Measurements from ENCODE around the gene BNC2.

BNC2 gene

DNA sequence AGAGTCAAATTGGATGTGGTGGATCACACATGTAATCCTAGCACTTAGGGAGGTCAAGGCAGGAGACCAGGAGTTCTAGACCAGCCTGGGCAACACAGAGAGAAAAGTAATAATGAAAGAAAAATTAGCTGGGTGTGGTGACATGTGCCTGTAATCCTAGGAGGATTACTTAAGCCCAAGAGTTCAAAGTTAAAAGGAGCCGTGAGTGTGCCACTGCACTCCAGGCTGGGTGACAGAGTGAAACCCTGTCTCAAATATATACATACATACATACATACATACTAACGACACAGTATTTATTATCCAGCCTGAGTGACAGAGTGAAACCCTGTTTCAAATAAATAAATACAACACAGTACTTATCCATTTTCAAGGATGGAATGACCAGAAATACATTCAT is 180.3 kb downstream of the BNC2 start:
- 95% methylated on average over 2 of the region's 2 CpGs for WGBS
- H3K4me1 ChIP-seq (ENCODE audit: insufficient read depth, low read length) = peaks cover 47% of the 10 kb centered on the region
- H3K4me3 ChIP-seq (ENCODE audit: low read length) = no peak overlapping the region
- H3K9ac ChIP-seq (ENCODE audit: low read depth, low read length) = no peak overlapping the region
- no peaks in the 10 kb centered on the region for H3K9me3 ChIP-seq (ENCODE audit: insufficient read depth, low read depth, low read length)
- H3K27ac ChIP-seq (ENCODE audit: low read depth, low read length) = no peak overlapping the region
- H3K36me3 ChIP-seq (ENCODE audit: insufficient read depth, low read length) = no peaks in the 10 kb centered on the region
- H3K27me3 ChIP-seq (ENCODE audit: insufficient read depth, low read length) = no peaks in the 10 kb centered on the region

DNA sequence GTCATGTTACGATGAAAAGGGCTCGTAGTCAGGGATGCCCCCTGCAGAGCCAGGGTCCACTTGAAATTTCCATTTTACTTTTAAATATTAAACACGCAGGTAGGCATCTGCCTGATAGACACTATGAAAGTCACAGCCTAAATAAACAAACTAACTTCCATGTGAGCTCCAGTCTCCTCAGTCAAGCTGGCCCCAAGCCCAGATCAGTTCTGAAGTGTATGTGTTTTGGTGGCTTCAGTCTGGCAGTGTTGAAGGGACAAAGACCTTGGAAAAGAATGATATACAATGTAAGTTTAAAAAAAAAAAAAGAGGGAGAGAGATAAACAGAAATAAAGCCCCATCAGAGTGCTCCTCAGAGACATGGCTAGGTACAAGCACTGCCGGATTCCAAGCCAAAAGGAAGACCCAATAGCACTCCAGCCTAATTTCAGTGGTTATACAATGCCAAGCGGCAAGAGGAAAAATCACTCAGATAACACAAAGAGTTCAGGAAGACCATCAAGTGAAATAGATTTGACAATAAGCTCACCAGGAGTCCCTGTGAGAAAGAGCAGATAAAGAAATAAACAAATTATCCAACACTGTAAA is 181.0 kb downstream of the BNC2 start:
- Histone ChIP-seq H3K9ac (ENCODE audit: low read depth, low read length) (no peak overlapping the region), H3K4me1 (ENCODE audit: insufficient read depth, low read length) (peaks cover 42% of the 10 kb centered on the region), H3K36me3 (ENCODE audit: insufficient read depth, low read length) (no peaks in the 10 kb centered on the region), H3K9me3 (ENCODE audit: insufficient read depth, low read depth, low read length) (no peaks in the 10 kb centered on the region), H3K27me3 (ENCODE audit: insufficient read depth, low read length) (no peaks in the 10 kb centered on the region), H3K27ac (ENCODE audit: low read depth, low read length) (no peak overlapping the region), H3K4me3 (ENCODE audit: low read length) (no peak overlapping the region)
- WGBS = 68% methylated on average over 5 of the region's 5 CpGs

DNA sequence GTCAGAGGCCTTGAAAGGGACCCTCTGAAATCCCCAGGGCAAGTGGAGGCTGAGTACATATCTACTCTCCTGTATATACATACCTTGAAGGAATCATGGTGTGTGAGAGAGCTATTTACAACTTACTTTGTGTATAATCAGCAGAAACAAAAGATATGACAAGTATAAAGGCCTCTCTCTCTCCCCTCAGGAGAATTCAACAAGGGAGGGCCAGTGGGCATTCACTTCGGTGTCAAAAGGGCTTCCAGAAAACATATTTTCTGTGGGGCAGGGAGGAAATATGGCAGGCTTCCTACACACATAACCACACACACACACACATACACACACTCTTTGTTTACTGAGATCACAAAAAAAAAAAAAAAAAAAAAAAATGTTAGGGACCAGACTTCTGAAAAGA is 181.7 kb downstream of the BNC2 start:
- H3K27me3 ChIP-seq (ENCODE audit: insufficient read depth, low read length) = no peaks in the 10 kb centered on the region
- H3K4me3 ChIP-seq (ENCODE audit: low read length) = no peak overlapping the region
- H3K27ac ChIP-seq (ENCODE audit: low read depth, low read length) = no peak overlapping the region
- H3K36me3 ChIP-seq (ENCODE audit: insufficient read depth, low read length) = no peaks in the 10 kb centered on the region
- no peaks in the 10 kb centered on the region for H3K9me3 ChIP-seq (ENCODE audit: insufficient read depth, low read depth, low read length)
- no peak overlapping the region for H3K9ac ChIP-seq (ENCODE audit: low read depth, low read length)
- H3K4me1 ChIP-seq (ENCODE audit: insufficient read depth, low read length) = peaks cover 36% of the 10 kb centered on the region
- WGBS = 60% methylated on average over 1 of the region's 1 CpG

DNA sequence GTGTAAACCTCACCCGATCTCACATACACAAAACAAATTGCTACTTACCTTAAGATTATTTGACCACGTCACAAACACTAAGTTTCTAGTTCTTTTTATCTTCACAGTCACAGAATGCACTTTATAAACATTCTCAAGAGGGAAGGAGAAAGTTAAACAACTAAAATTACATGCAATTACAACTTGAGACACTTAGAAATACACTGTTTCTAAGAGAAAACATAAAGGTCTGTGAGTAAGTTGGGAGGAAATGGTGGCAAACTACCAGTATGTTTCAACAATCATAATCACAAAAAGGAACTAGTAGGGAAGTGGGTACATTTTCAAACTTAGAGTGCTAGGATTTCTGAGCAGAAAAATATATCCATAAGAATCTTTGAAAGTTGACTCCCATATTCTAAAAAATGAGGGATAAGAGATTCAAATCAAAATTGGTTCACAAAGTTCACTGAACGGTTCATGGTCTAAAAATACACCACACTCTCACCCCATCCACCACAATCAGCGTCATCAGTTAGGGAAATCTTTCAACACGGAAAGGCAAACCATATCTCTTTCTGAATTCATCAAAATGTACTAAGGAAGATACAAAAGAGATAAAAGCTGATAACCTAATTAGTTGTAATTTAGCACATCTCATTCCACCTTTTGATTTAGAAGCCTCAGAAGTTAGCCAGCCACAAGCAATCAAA is 182.6 kb downstream of the BNC2 start:
- WGBS = 93% methylated on average over 5 of the region's 5 CpGs
- Histone ChIP-seq H3K9me3 (ENCODE audit: insufficient read depth, low read depth, low read length) (no peaks in the 10 kb centered on the region), H3K9ac (ENCODE audit: low read depth, low read length) (no peak overlapping the region), H3K27me3 (ENCODE audit: insufficient read depth, low read length) (no peaks in the 10 kb centered on the region), H3K4me1 (ENCODE audit: insufficient read depth, low read length) (peaks cover 34% of the 10 kb centered on the region), H3K36me3 (ENCODE audit: insufficient read depth, low read length) (no peaks in the 10 kb centered on the region), H3K4me3 (ENCODE audit: low read length) (no peak overlapping the region), H3K27ac (ENCODE audit: low read depth, low read length) (no peak overlapping the region)

DNA sequence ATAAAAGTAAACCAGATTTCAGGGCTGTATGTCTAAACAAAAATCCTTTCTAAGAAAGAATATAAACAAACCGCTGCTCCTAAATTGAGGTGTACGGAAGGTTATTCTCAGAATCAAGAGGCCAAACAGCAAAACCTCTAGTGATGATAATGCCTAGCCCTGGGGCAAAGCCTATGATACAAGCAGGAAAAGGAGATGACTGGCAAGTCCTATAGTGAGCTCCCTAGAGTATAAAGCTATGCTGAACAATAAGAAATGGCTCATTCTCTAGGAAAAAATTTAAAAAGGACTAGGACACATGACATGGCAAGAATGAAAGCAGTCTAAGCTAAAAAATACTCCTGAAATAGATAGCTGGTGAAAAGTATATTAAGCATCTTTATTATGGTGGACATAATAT is 187.1 kb downstream of the BNC2 start:
- Histone ChIP-seq H3K36me3 (ENCODE audit: insufficient read depth, low read length) (no peaks in the 10 kb centered on the region), H3K9ac (ENCODE audit: low read depth, low read length) (no peak overlapping the region), H3K27ac (ENCODE audit: low read depth, low read length) (no peak overlapping the region), H3K27me3 (ENCODE audit: insufficient read depth, low read length) (no peaks in the 10 kb centered on the region), H3K4me1 (ENCODE audit: insufficient read depth, low read length) (peaks cover 44% of the 10 kb centered on the region), H3K9me3 (ENCODE audit: insufficient read depth, low read depth, low read length) (no peaks in the 10 kb centered on the region), H3K4me3 (ENCODE audit: low read length) (no peak overlapping the region)
- 88% methylated on average over 2 of the region's 2 CpGs for WGBS

DNA sequence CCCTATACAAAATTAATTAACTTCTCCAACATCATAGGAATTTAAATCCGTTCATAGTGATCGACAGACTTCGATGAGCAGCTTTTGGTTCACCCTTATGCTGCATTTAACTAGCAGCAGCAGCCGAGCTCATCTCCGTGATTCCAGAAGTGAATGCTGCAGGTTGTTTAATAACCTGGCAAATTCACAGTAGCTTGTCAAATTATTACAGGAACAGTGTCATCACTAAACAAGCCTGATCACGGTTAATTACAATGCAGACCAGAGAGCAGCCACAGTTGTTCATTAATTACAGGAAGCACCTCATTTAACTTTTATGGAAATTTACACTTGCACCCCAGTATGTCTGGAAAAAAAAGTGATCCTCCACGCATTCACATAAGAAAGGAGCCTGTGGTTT is 188.2 kb downstream of the BNC2 start:
- H3K9ac ChIP-seq (ENCODE audit: low read depth, low read length) = no peak overlapping the region
- 91% methylated on average over 7 of the region's 7 CpGs for WGBS
- H3K36me3 ChIP-seq (ENCODE audit: insufficient read depth, low read length) = no peaks in the 10 kb centered on the region
- H3K27ac ChIP-seq (ENCODE audit: low read depth, low read length) = no peak overlapping the region
- peaks cover 38% of the 10 kb centered on the region for H3K4me1 ChIP-seq (ENCODE audit: insufficient read depth, low read length)
- no peak overlapping the region for H3K4me3 ChIP-seq (ENCODE audit: low read length)
- H3K9me3 ChIP-seq (ENCODE audit: insufficient read depth, low read depth, low read length) = no peaks in the 10 kb centered on the region
- no peaks in the 10 kb centered on the region for H3K27me3 ChIP-seq (ENCODE audit: insufficient read depth, low read length)

DNA sequence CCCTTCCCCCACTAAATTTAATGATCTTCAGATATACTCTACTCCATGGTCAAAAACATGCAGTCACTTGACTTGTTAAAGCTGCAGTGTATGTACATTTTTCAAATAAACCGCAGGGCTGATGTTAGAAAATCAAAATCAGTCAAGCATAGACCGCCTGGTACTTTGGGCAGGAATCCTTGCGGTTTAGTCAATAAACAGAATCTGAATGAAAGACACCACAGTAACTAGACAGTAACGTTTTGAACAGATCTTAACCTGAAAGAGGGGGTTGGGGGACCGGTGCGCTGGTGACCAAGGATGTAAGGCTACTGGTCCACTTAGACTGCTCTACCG is 188.8 kb downstream of the BNC2 start:
- peaks cover 36% of the 10 kb centered on the region for H3K4me1 ChIP-seq (ENCODE audit: insufficient read depth, low read length)
- no peaks in the 10 kb centered on the region for H3K27me3 ChIP-seq (ENCODE audit: insufficient read depth, low read length)
- 73% methylated on average over 7 of the region's 7 CpGs for WGBS
- no peak overlapping the region for H3K9ac ChIP-seq (ENCODE audit: low read depth, low read length)
- H3K9me3 ChIP-seq (ENCODE audit: insufficient read depth, low read depth, low read length) = no peaks in the 10 kb centered on the region
- H3K27ac ChIP-seq (ENCODE audit: low read depth, low read length) = no peak overlapping the region
- no peak overlapping the region for H3K4me3 ChIP-seq (ENCODE audit: low read length)
- H3K36me3 ChIP-seq (ENCODE audit: insufficient read depth, low read length) = no peaks in the 10 kb centered on the region

DNA sequence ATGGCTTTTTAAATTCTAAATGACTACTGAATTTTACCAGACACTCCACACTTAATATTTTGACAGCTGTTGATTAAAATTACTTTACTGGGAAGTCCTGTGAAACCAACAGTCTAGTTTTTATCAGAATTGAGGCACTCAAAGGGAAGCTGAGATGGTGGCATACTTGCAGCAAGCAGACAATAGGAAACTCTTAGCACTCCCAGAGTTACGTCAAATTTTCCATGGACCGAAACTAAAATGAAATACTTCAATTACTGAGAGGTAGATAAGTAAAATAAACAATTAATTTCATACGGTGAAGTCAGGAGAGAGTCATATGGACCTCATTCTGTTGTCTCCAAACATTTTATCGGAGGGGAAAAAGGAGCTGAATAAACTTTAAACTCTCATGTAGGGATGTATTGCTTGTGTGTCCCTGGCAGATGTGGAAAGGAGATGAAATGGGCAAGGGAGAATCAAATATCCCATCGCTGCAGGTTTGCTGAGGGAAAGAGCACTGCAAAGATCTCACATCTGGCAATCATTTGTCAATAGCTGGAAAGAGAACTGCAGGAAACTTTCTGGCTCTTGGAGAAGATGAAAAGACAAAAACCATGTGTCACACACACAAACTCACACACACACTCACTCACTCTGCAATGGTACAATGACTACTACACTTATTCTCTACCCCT is 189.4 kb downstream of the BNC2 start:
- Histone ChIP-seq H3K9ac (ENCODE audit: low read depth, low read length) (no peak overlapping the region), H3K4me1 (ENCODE audit: insufficient read depth, low read length) (peaks cover 33% of the 10 kb centered on the region), H3K36me3 (ENCODE audit: insufficient read depth, low read length) (no peaks in the 10 kb centered on the region), H3K27ac (ENCODE audit: low read depth, low read length) (no peak overlapping the region), H3K27me3 (ENCODE audit: insufficient read depth, low read length) (no peaks in the 10 kb centered on the region), H3K9me3 (ENCODE audit: insufficient read depth, low read depth, low read length) (no peaks in the 10 kb centered on the region), H3K4me3 (ENCODE audit: low read length) (no peak overlapping the region)
- WGBS = 90% methylated on average over 5 of the region's 5 CpGs

DNA sequence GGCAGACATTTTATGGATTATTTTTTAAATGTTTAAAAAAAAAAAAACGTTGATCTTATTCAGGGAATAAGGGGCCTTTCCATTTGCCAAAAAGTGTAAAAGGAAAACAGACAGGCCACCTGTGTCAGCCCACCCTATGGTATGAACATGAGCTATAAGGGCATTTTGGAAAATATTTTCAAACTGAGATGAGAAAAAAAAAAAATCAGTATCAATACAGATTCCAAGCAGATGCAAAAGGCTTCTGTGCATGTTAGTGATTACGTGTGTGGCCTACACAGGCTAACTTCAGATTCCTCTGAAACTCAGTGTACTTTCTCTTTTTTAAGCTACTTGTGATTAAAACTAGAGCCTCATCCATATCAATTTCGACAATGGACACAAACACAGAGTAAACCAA is 189.9 kb downstream of the BNC2 start:
- 89% methylated on average over 3 of the region's 3 CpGs for WGBS
- no peak overlapping the region for H3K9ac ChIP-seq (ENCODE audit: low read depth, low read length)

DNA sequence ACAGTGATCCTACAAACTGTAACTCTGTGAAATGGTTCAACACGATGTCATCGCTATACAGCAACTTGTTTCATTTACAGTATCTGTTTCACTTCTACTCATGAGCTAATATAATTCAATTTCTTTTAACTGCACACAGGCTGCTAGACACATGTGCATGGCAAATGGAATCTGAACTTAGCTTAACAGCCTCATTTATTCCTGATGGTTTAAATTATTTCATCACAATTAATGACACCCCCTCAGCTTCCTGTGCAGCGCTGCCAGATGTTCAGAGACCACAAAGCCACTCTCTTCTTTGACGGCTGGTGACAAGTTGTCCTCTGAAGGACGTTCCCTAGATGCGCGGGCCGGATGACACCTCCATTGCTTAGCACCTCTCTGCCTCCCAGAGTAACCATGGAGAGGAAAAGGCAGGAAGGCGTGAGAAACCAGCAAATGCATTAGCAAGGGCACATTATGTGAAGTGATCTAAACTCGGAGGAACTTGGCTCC is 191.1 kb downstream of the BNC2 start:
- Histone ChIP-seq H3K9ac (ENCODE audit: low read depth, low read length) (no peak overlapping the region), H3K4me3 (ENCODE audit: low read length) (no peak overlapping the region), H3K27ac (ENCODE audit: low read depth, low read length) (no peak overlapping the region)

More for the DNA sequence above, 189.9 kb downstream of the BNC2 start:
- peaks cover 33% of the 10 kb centered on the region for H3K4me1 ChIP-seq (ENCODE audit: insufficient read depth, low read length)
- no peaks in the 10 kb centered on the region for H3K9me3 ChIP-seq (ENCODE audit: insufficient read depth, low read depth, low read length)
- no peaks in the 10 kb centered on the region for H3K36me3 ChIP-seq (ENCODE audit: insufficient read depth, low read length)
- H3K4me3 ChIP-seq (ENCODE audit: low read length) = no peak overlapping the region
- H3K27ac ChIP-seq (ENCODE audit: low read depth, low read length) = no peak overlapping the region
- H3K27me3 ChIP-seq (ENCODE audit: insufficient read depth, low read length) = no peaks in the 10 kb centered on the region

DNA sequence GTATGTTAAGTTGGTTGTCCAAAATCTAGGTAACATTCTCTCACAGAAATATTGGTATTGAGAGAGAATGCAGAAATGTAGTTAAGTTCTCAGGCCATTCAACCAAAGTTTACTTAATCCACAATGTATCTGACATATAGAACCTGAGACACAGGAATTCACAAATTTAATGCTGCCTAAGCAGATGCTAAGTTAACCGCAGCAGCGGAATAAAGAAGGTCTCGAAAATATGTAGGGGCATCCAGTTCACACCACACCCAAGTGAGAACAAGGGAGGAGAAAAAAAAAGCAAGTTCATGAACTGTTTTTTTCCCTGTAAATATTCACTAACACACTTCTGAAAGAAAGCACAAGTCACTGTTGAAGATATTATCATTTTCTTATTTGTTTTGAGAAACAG is 194.0 kb downstream of the BNC2 start:
- no peaks in the 10 kb centered on the region for H3K27me3 ChIP-seq (ENCODE audit: insufficient read depth, low read length)
- no peak overlapping the region for H3K9ac ChIP-seq (ENCODE audit: low read depth, low read length)
- WGBS = 100% methylated on average over 3 of the region's 3 CpGs
- H3K9me3 ChIP-seq (ENCODE audit: insufficient read depth, low read depth, low read length) = no peaks in the 10 kb centered on the region
- H3K27ac ChIP-seq (ENCODE audit: low read depth, low read length) = no peak overlapping the region
- H3K4me3 ChIP-seq (ENCODE audit: low read length) = no peak overlapping the region
- H3K36me3 ChIP-seq (ENCODE audit: insufficient read depth, low read length) = no peaks in the 10 kb centered on the region
- peaks cover 16% of the 10 kb centered on the region for H3K4me1 ChIP-seq (ENCODE audit: insufficient read depth, low read length)

More for the DNA sequence above, 191.1 kb downstream of the BNC2 start:
- peaks cover 33% of the 10 kb centered on the region for H3K4me1 ChIP-seq (ENCODE audit: insufficient read depth, low read length)
- H3K36me3 ChIP-seq (ENCODE audit: insufficient read depth, low read length) = no peaks in the 10 kb centered on the region
- WGBS = 91% methylated on average over 10 of the region's 10 CpGs
- no peaks in the 10 kb centered on the region for H3K9me3 ChIP-seq (ENCODE audit: insufficient read depth, low read depth, low read length)
- no peaks in the 10 kb centered on the region for H3K27me3 ChIP-seq (ENCODE audit: insufficient read depth, low read length)

All from HUES64 (cell line).